Cardiac fibroblast (primary cell): ENCODE results near the gene ANO1.

Experiments used
- DNase-seq, 2 donors: peaks; one replicate each; pipeline versions ENCODE4 v3.0.0 to v3.0.0-alpha.2; 2010; ENCODE audit warnings: low read depth in 2 of 2
- H3K4me3 ChIP-seq, 2 donors: replicated peaks in 1 of 2; 1 replicate in 1 of 2; 2 replicates in 1 of 2; pipeline ENCODE4 v1.5.1; 2011; ENCODE audit warnings: low read depth in 2 of 2, low read length in 2 of 2, mild to moderate bottlenecking in 2 of 2, moderate library complexity in 1 of 2
- CTCF ChIP-seq: IDR thresholded peaks from one replicate; pipeline ENCODE4 v1.5.1; 2011; ENCODE audit warnings: low read depth, mild to moderate bottlenecking, low read length, inconsistent platforms

ANO1 gene

GRCh38 chr11:70050243-70050642 is 27.9 kb upstream of the ANO1 start:
- TF ChIP-seq CTCF, result no peak
- DNase-seq, result no peak
- no peak overlapping the region for H3K4me3 ChIP-seq

- no peak for TF ChIP-seq CTCF
- no peak overlapping the region for H3K4me3 ChIP-seq
- DNase-seq, result no peak
Observed at GRCh38 chr11:70054004-70054403, 24.1 kb upstream of the ANO1 start.

GRCh38 chr11:70055444-70055843 is 22.7 kb upstream of the ANO1 start:
- no peak overlapping the region for H3K4me3 ChIP-seq
- TF ChIP-seq CTCF, result no peak
- DNase-seq, result no peak

- no peak for TF ChIP-seq CTCF
Observed at GRCh38 chr11:70057080-70057479, 21.0 kb upstream of the ANO1 start.

GRCh38 chr11:70059971-70060370 is 18.1 kb upstream of the ANO1 start:
- no peak for TF ChIP-seq CTCF
- no peak overlapping the region for H3K4me3 ChIP-seq
- DNase-seq, result no peak

More at GRCh38 chr11:70057080-70057479, 21.0 kb upstream of the ANO1 start:
- no peak for DNase-seq
- no peak overlapping the region for H3K4me3 ChIP-seq

GRCh38 chr11:70060611-70061293 is 17.4 kb upstream of the ANO1 start:
- DNase-seq, result no peak
- TF ChIP-seq CTCF, result no peak
- no peak overlapping the region for H3K4me3 ChIP-seq

GRCh38 chr11:70061734-70062133 is 16.4 kb upstream of the ANO1 start:
- no peak overlapping the region for H3K4me3 ChIP-seq
- TF ChIP-seq CTCF, result no peak
- no peak for DNase-seq
